Dermis blood vessel endothelial cell (primary cell): ENCODE measurements around the gene MARCHF7. TPM values are rescaled to one million over a fixed set of nuclear protein-coding genes. Genes with fewer than 3 reads are reported as not detected.
"Not testable (repeated sequence)": the region's sequence is repeated elsewhere in the genome, so short reads cannot be mapped to it uniquely, and the experiment has no call there.

Experiments
- DNase-seq: peaks from one replicate; pipeline ENCODE4 v3.0.0; 2010
- total RNA-seq: library from RNA; depleted of rRNA; stranded (reverse); fragments of >200 nt; gene quantifications from 2 replicates; pipeline ENCODE4 v1.2.3, GENCODE V29; 2014

Gene MARCHF7
- total RNA-seq, 1 donor from 2014 or later, result 174 TPM

GRCh38 chr2:159716857-159717256 lies 4.6 kb downstream of the MARCHF7 start:
- no peak for DNase-seq

- no peak for DNase-seq
Measured at GRCh38 chr2:159720676-159721075, 8.4 kb downstream of the MARCHF7 start.

- DNase-seq, result no peak
Measured at GRCh38 chr2:159722580-159722979, 10.3 kb downstream of the MARCHF7 start.

- not testable (repeated sequence) for DNase-seq
Measured at GRCh38 chr2:159724795-159725572, 12.7 kb downstream of the MARCHF7 start.

- DNase-seq, result no peak
Measured at GRCh38 chr2:159725713-159726112, 13.4 kb downstream of the MARCHF7 start.

GRCh38 chr2:159728629-159729028 lies 16.3 kb downstream of the MARCHF7 start:
- no peak for DNase-seq

- DNase-seq, result no peak
Measured at GRCh38 chr2:159735648-159736047, 23.3 kb downstream of the MARCHF7 start.

GRCh38 chr2:159736048-159736447 lies 23.7 kb downstream of the MARCHF7 start:
- peak; percentile 19 for DNase-seq

- no peak for DNase-seq
Measured at GRCh38 chr2:159737292-159737916, 25.1 kb downstream of the MARCHF7 start.

- DNase-seq, result no peak
Measured at GRCh38 chr2:159737917-159738296, 25.6 kb downstream of the MARCHF7 start.

GRCh38 chr2:159738509-159739390 lies 26.4 kb downstream of the MARCHF7 start:
- DNase-seq, result peak; percentile 12

GRCh38 chr2:159742846-159743245 lies 30.5 kb downstream of the MARCHF7 start:
- DNase-seq, result no peak

- DNase-seq, result peak; percentile 58
Measured at GRCh38 chr2:159744363-159744762, 32.1 kb downstream of the MARCHF7 start.

GRCh38 chr2:159745237-159745636 lies 32.9 kb downstream of the MARCHF7 start:
- DNase-seq, result not testable (repeated sequence)

GRCh38 chr2:159748089-159748488 lies 35.8 kb downstream of the MARCHF7 start:
- no peak for DNase-seq

GRCh38 chr2:159750873-159751272 lies 38.6 kb downstream of the MARCHF7 start:
- no peak for DNase-seq

- no peak for DNase-seq
Measured at GRCh38 chr2:159753797-159754196, 41.5 kb downstream of the MARCHF7 start.

GRCh38 chr2:159755014-159755413 lies 42.7 kb downstream of the MARCHF7 start:
- no peak for DNase-seq

GRCh38 chr2:159755788-159756187 lies 43.5 kb downstream of the MARCHF7 start:
- peak; percentile 64 for DNase-seq

- DNase-seq, result no peak
Measured at GRCh38 chr2:159758239-159758638, 45.9 kb downstream of the MARCHF7 start.

- DNase-seq, result peak; percentile 75
Measured at GRCh38 chr2:159758686-159759085, 46.4 kb downstream of the MARCHF7 start.

GRCh38 chr2:159759577-159759976 lies 47.3 kb downstream of the MARCHF7 start:
- DNase-seq, result no peak

- no peak for DNase-seq
Measured at GRCh38 chr2:159760326-159760725, 48.0 kb downstream of the MARCHF7 start.
